ENCODE measurements around the gene FIG4.
"Not testable (repeated sequence)": the region's sequence is repeated elsewhere in the genome, so short reads cannot be mapped to it uniquely, and the experiment has no call there.

The FIG4 gene

GRCh38 chr6:109690737-109691621, at the start of gene FIG4, which contains the start of gene AK9:
FIG4 (plus strand) TSS chr6:109691296; CDS start chr6:109691436, 140 bp downstream.
AK9 (minus strand) TSS chr6:109691202; CDS start chr6:109675745, 15,457 bp downstream.
- peak; percentile 56 to 81 for DNase-seq

GRCh38 chr6:109644131-109644530, 47.0 kb upstream of the FIG4 start:
- DNase-seq = no peak

GRCh38 chr6:109653264-109653663, 37.8 kb upstream of the FIG4 start:
- DNase-seq = no peak

- no peak for DNase-seq
Observed at GRCh38 chr6:109655761-109656262, 35.3 kb upstream of the FIG4 start.

GRCh38 chr6:109660526-109661320, 30.4 kb upstream of the FIG4 start:
- DNase-seq = no peak

GRCh38 chr6:109662192-109662591, 28.9 kb upstream of the FIG4 start:
- no peak for DNase-seq

- no peak for DNase-seq
Observed at GRCh38 chr6:109669811-109670210, 21.3 kb upstream of the FIG4 start.

GRCh38 chr6:109671733-109672132, 19.4 kb upstream of the FIG4 start:
- no peak for DNase-seq

GRCh38 chr6:109672175-109672574, 18.9 kb upstream of the FIG4 start:
- no peak for DNase-seq

GRCh38 chr6:109672839-109673238, 18.3 kb upstream of the FIG4 start:
- no peak for DNase-seq

GRCh38 chr6:109676724-109677123, 14.4 kb upstream of the FIG4 start:
- DNase-seq = no peak

GRCh38 chr6:109678240-109678639, 12.9 kb upstream of the FIG4 start:
- DNase-seq = no peak

- DNase-seq = not testable (repeated sequence)
Observed at GRCh38 chr6:109678661-109679505, 12.2 kb upstream of the FIG4 start.

GRCh38 chr6:109686566-109687265, 4.4 kb upstream of the FIG4 start:
- no peak for DNase-seq

GRCh38 chr6:109687271-109687761, 3.8 kb upstream of the FIG4 start:
- no peak for DNase-seq

GRCh38 chr6:109690373-109690736, 741 bp upstream of the FIG4 start:
- DNase-seq = peak in 1 of 2 donors; percentile 15

- no peak for DNase-seq
Observed at GRCh38 chr6:109693111-109693510, 2.0 kb downstream of the FIG4 start.

GRCh38 chr6:109695468-109695867, 4.4 kb downstream of the FIG4 start:
- no peak for DNase-seq

- no peak for DNase-seq
Observed at GRCh38 chr6:109696355-109696754, 5.3 kb downstream of the FIG4 start.

- no peak for DNase-seq
Observed at GRCh38 chr6:109701221-109701620, 10.1 kb downstream of the FIG4 start.

- DNase-seq = no peak
Observed at GRCh38 chr6:109701774-109702173, 10.7 kb downstream of the FIG4 start.

- DNase-seq = peak in 1 of 2 donors; percentile 32
Observed at GRCh38 chr6:109702791-109703190, 11.7 kb downstream of the FIG4 start.

Measured in bone marrow (tissue), 2 donors.